Endothelial cell (in vitro differentiated cells): ENCODE data around the gene ZDHHC17. TPM values are rescaled to one million over a fixed set of nuclear protein-coding genes. Genes with fewer than 3 reads are reported as not detected.
"Not testable (repeated sequence)": the region's sequence is repeated elsewhere in the genome, so short reads cannot be mapped to it uniquely, and the experiment has no call there.

ENCODE experiments used
- DNase-seq: peaks from one replicate; pipeline ENCODE4 v3.0.0; 2021; ENCODE audit warnings: low spot score
- H3K27ac Mint-ChIP-seq: one replicate; pipeline ENCODE4 v1.8.0; 2021; ENCODE audit warnings: mixed read lengths, inconsistent platforms; ENCODE audit not compliant: unreplicated experiment
- H3K27me3 Mint-ChIP-seq: one replicate; pipeline ENCODE4 v1.8.0; 2021; ENCODE audit warnings: mild to moderate bottlenecking, moderate library complexity, mixed read lengths, inconsistent platforms; ENCODE audit not compliant: unreplicated experiment
- H3K36me3 Mint-ChIP-seq: one replicate; pipeline ENCODE4 v1.8.0; 2021; ENCODE audit warnings: mild to moderate bottlenecking, low read depth, mixed read lengths, inconsistent platforms; ENCODE audit not compliant: unreplicated experiment
- H3K4me1 Mint-ChIP-seq: one replicate; pipeline ENCODE4 v1.8.0; 2021; ENCODE audit warnings: mild to moderate bottlenecking, mixed read lengths, inconsistent platforms; ENCODE audit not compliant: unreplicated experiment
- H3K4me3 Mint-ChIP-seq: one replicate; pipeline ENCODE4 v1.8.0; 2021; ENCODE audit warnings: mild to moderate bottlenecking, mixed read lengths, inconsistent platforms; ENCODE audit not compliant: unreplicated experiment
- H3K9me3 Mint-ChIP-seq: one replicate; pipeline ENCODE4 v1.8.0; 2021; ENCODE audit warnings: mixed read lengths, inconsistent platforms; ENCODE audit not compliant: unreplicated experiment
- CTCF ChIP-seq: fragments of 200-600 bp; sonication (generic); IDR thresholded peaks from one replicate; pipeline ENCODE4 v1.5.0; 2021; ENCODE audit warnings: antibody characterized with exemption; ENCODE audit not compliant: unreplicated experiment
- total RNA-seq: library from RNA; stranded (reverse); fragmentation: NEBNext Ultra II Directional; extraction: Animal tissue kit (Norgen Biotek cat#: 25700); gene quantifications from one replicate; pipeline ENCODE4 v1.2.1, GENCODE V29; 2021; ENCODE audit not compliant: unreplicated experiment

ZDHHC17 gene
- total RNA-seq, 1 donor from 2014 or later = 52.0 TPM

- Mint-ChIP-seq H3K4me3 (peak overlapping the region; percentile 49), H3K4me1 (peaks cover 32% of the 10 kb centered on the region), H3K27ac (no peak overlapping the region), H3K36me3 (no peaks in the 10 kb centered on the region), H3K9me3 (no peaks in the 10 kb centered on the region), H3K27me3 (peaks cover 11% of the 10 kb centered on the region)
- DNase-seq = no peak
- TF ChIP-seq CTCF = no peak
These were observed 1.7 kb downstream of the ZDHHC17 start for GRCh38 chr12:76765598-76765997.

- no peak overlapping the region for H3K4me3 Mint-ChIP-seq
- H3K36me3 Mint-ChIP-seq = no peaks in the 10 kb centered on the region
- H3K4me1 Mint-ChIP-seq = peaks cover 28% of the 10 kb centered on the region
- no peak for TF ChIP-seq CTCF
- peaks cover 11% of the 10 kb centered on the region for H3K27me3 Mint-ChIP-seq
- H3K27ac Mint-ChIP-seq = no peak overlapping the region
- H3K9me3 Mint-ChIP-seq = no peaks in the 10 kb centered on the region
- DNase-seq = no peak
These were observed 2.2 kb downstream of the ZDHHC17 start for GRCh38 chr12:76766161-76766560.

GRCh38 chr12:76768576-76768975 lies 4.7 kb downstream of the ZDHHC17 start:
- Mint-ChIP-seq H3K36me3 (no peaks in the 10 kb centered on the region), H3K27ac (no peak overlapping the region), H3K27me3 (peaks cover 8% of the 10 kb centered on the region), H3K4me3 (no peak overlapping the region), H3K9me3 (no peaks in the 10 kb centered on the region), H3K4me1 (peaks cover 17% of the 10 kb centered on the region)
- no peak for TF ChIP-seq CTCF
- DNase-seq = no peak

GRCh38 chr12:76777765-76778216 lies 13.9 kb downstream of the ZDHHC17 start:
- Mint-ChIP-seq H3K4me3 (no peak overlapping the region), H3K36me3 (no peaks in the 10 kb centered on the region), H3K27me3 (peaks cover 8% of the 10 kb centered on the region), H3K9me3 (no peaks in the 10 kb centered on the region), H3K27ac (peak overlapping the region; percentile 44), H3K4me1 (peaks cover 19% of the 10 kb centered on the region)
- TF ChIP-seq CTCF = no peak
- no peak for DNase-seq

- DNase-seq = no peak
- no peak for TF ChIP-seq CTCF
- no peak overlapping the region for H3K4me3 Mint-ChIP-seq
- H3K27ac Mint-ChIP-seq = no peak overlapping the region
- peaks cover 8% of the 10 kb centered on the region for H3K27me3 Mint-ChIP-seq
- peaks cover 21% of the 10 kb centered on the region for H3K4me1 Mint-ChIP-seq
- H3K36me3 Mint-ChIP-seq = peaks cover 4% of the 10 kb centered on the region
- no peaks in the 10 kb centered on the region for H3K9me3 Mint-ChIP-seq
These were observed 14.4 kb downstream of the ZDHHC17 start for GRCh38 chr12:76778364-76778763.

- not testable (repeated sequence) for H3K9me3 Mint-ChIP-seq, DNase-seq, H3K4me3 Mint-ChIP-seq, H3K27ac Mint-ChIP-seq, H3K36me3 Mint-ChIP-seq, H3K27me3 Mint-ChIP-seq
- peaks cover 21% of the 10 kb centered on the region for H3K4me1 Mint-ChIP-seq
These were observed 15.4 kb downstream of the ZDHHC17 start for GRCh38 chr12:76779310-76779709.
